Right lobe of liver (tissue), 4 donors: ENCODE results near the gene ZMYND8.
"Not testable (repeated sequence)": the region's sequence is repeated elsewhere in the genome, so short reads cannot be mapped to it uniquely, and the experiment has no call there.

Experiments
- CTCF ChIP-seq, 4 donors: fragments of 200-600 bp in 3 of 4; fragments of 450-650 bp in 1 of 4; IDR thresholded peaks; one replicate each; pipeline versions ENCODE4 v1.5.1 to v1.8.0; 2016 to 2022; ENCODE audit warnings: antibody characterized with exemption in 4 of 4, mild to moderate bottlenecking in 2 of 4
- POLR2A ChIP-seq: fragments of 450-650 bp; IDR thresholded peaks from one replicate; pipeline ENCODE4 v1.6.1; 2017; ENCODE audit warnings: antibody characterized with exemption, mild to moderate bottlenecking
- donor health status: DM: no; HTN: no; CAD: no.
- donor health status: DM: no; HTN: no; CAD: no.
- donor health status: DM: no; HTN: yes; CAD: no.

- TF ChIP-seq CTCF (IDR thresholded peaks at IDR 0.05); POLR2A: not testable (repeated sequence)
Measured at GRCh38 chr20:47240096-47240495, 116.4 kb downstream of the ZMYND8 start.
